GM23248 (cell line): Measurements from ENCODE around the gene NOXA1.

Experiments
- EZH2 ChIP-seq: fragments of 200-600 bp; sonication (generic); IDR thresholded peaks from 2 replicates; pipeline ENCODE4 v1.6.1; 2018; ENCODE audit warnings: antibody characterized with exemption, mild to moderate bottlenecking; ENCODE audit not compliant: insufficient read depth, poor library complexity, severe bottlenecking
- EZH2phosphoT487 ChIP-seq: fragments of 200-600 bp; sonication (generic); IDR thresholded peaks from 2 replicates; pipeline ENCODE4 v1.6.1; 2018; ENCODE audit warnings: antibody characterized with exemption, moderate library complexity, mild to moderate bottlenecking, low read depth; ENCODE audit not compliant: insufficient read depth

DNA sequence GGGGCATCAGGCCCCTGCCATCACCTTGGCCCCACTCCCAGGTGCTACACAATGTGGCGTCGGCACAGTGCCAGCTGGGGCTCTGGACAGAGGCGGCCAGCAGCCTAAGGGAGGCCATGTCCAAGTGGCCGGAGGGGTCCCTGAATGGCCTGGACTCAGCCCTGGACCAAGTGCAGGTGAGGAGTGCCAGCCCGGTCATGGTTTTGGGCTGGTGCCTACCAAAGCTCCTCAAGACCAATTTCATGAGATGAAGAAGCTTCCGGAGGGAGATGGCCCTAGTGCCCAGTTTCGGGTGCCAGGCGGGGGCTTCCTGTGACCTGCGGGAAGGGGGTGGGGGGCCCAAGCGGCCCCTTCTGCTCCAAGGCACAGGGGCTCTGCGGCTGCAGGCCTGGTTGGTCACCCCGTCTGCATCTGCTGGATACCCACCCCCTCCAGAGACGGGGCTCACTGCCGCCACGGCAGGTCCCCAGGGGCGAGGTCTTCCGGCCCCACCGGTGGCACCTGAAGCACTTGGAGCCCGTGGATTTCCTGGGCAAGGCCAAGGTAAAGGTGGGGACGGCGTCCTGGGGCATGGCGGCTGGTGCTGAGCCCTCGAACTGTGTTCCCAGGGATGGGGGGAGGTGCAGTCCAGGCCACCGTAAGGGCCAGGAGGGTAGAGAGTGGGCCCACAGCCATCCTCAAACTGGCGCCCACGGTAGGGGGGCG lies 5.8 kb downstream of the NOXA1 start:
- TF ChIP-seq EZH2 = no peak
- no peak for TF ChIP-seq EZH2phosphoT487
